Adrenal gland (tissue), 12 donors: ENCODE results near the gene DNAH17. TPM values are rescaled to one million over a fixed set of nuclear protein-coding genes. Genes with fewer than 3 reads are reported as not detected.
"Not testable (repeated sequence)": the region's sequence is repeated elsewhere in the genome, so short reads cannot be mapped to it uniquely, and the experiment has no call there.

ENCODE experiments used
- DNase-seq, 7 donors: peaks; one replicate each; pipeline ENCODE4 v3.0.0-alpha.2; 2019 to 2020
- H3K27ac ChIP-seq, 5 donors: fragments of 200-600 bp; sonication (generic) in 4 of 5; 1 replicate in 3 of 5; 2 replicates in 2 of 5; pipeline versions ENCODE4 v1.5.1 to v1.8.0; 2016 to 2020; ENCODE audit warnings: mild to moderate bottlenecking in 1 of 5
- H3K27me3 ChIP-seq: fragments of 200-600 bp; 2 replicates; pipeline ENCODE4 v1.8.0; 2021
- H3K36me3 ChIP-seq, 2 donors: fragments of 200-600 bp; replicated peaks in 1 of 2; 1 replicate in 1 of 2; 2 replicates in 1 of 2; pipeline versions ENCODE4 v1.5.1 to v1.8.0; 2018 to 2022
- H3K4me1 ChIP-seq, 2 donors: fragments of 200-600 bp; replicated peaks in 1 of 2; 1 replicate in 1 of 2; 2 replicates in 1 of 2; pipeline versions ENCODE4 v1.5.1 to v1.8.0; 2018 to 2021
- H3K4me3 ChIP-seq, 4 donors: fragments of 200-600 bp; sonication (generic) in 3 of 4; one replicate each; pipeline ENCODE4 v1.5.1; 2016 to 2018
- H3K9me3 ChIP-seq, 3 donors: fragments of 200-600 bp; sonication (generic) in 1 of 3; replicated peaks in 1 of 3; 1 replicate in 2 of 3; 2 replicates in 1 of 3; pipeline versions ENCODE4 v1.5.1 to v1.8.0; 2016 to 2021
- POLR2A ChIP-seq, 2 donors: fragments of 450-650 bp; IDR thresholded peaks; one replicate each; pipeline ENCODE4 v1.6.1; 2017; ENCODE audit warnings: antibody characterized with exemption in 2 of 2, mild to moderate bottlenecking in 2 of 2, moderate library complexity in 1 of 2
- WGBS, 4 donors: extraction: QIAGEN DNeasy Blood & Tissue Kit in 2 of 4; methylation state at CpG; one replicate each; pipeline versions ENCODE4 v1.1.5 to v1.1.7; 2013 to 2017; 5-methylcytosine and 5-hydroxymethylcytosine counted together
- intact Hi-C, 2 donors: fragments of 100-400 bp; cut with DNase I; formaldehyde crosslinking; loops; one replicate each; pipeline versions ENCODE4 v1.14.1 to v1.15.0; 2022 to 2023
- polyA plus RNA-seq, 3 donors: library from polyadenylated mRNA; stranded (reverse); fragments of 200-250 nt in 2 of 3; fragments of 350-450 nt in 1 of 3; fragmentation: Illumina TruSeq in 1 of 3; extraction: RNeasy Lipid Tissue Mini Kit (QIAGEN cat#74804) in 1 of 3; gene quantifications; one replicate each; pipeline ENCODE4 v1.2.3, GENCODE V29; 2013 to 2014
- total RNA-seq, 9 donors: library from RNA; depleted of rRNA in 4 of 9; stranded (reverse); fragments of >200 nt in 4 of 9; fragments of 120-200 nt in 1 of 9; fragmentation: NEBNext Ultra II Directional in 1 of 9; extraction: Animal tissue kit (Norgen Biotek cat#: 25700) in 1 of 9; gene quantifications; one replicate each; pipeline versions ENCODE4 v1.1.0 to v1.2.4, GENCODE V29; 2013 to 2023
- TF ChIP-seq, protein P1 (sequence below), 6 experiments: fragments of 450-650 bp in 4 of 6; fragments of 200-600 bp in 2 of 6; sonication (generic) in 1 of 6; IDR thresholded peaks; 1 replicate in 5 of 6; 2 replicates in 1 of 6; pipeline versions ENCODE4 v1.5.1 to v1.8.0; 2016 to 2021; ENCODE audit warnings: antibody characterized with exemption in 6 of 6, mild to moderate bottlenecking in 2 of 6, moderate library complexity in 1 of 6
- donor health status: healthy with polysubstance abuse.
- donor health status: Bipolar disorder and iron deficiency.
- donor health status: DM: yes; HTN: yes; CAD: no.
- donor health status: DM: no; HTN: no; CAD: no.
- donor health status: DM: no; HTN: no; CAD: no.
- donor health status: DM: yes; HTN: yes; CAD: no.

The DNAH17 gene
- total and polyA plus RNA-seq, 12 donors = 0.03 to 1.8 (median 0.22) TPM; not detected in 5

DNA sequence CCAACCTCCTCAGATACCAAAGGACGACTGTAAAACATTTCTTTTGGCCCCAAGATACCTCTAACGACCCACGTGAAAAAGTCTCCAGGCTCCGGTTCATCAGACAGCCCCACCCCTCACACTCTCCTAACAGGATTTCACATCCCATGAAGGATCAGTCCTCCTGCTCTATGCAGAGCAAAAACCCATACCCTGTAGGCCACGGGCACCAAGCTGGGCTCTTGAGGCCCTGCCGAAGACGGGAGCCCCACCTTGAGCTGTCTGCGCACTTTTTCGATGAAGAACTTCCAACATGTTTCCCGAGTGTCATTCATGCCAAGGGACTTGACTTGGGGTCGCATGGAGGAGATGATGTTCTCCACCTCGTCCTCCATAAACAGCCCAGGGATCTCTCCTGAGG lies 108.8 kb downstream of the DNAH17 start:
- H3K9me3 ChIP-seq = no peaks in the 10 kb centered on the region
- TF ChIP-seq, protein P1, sequence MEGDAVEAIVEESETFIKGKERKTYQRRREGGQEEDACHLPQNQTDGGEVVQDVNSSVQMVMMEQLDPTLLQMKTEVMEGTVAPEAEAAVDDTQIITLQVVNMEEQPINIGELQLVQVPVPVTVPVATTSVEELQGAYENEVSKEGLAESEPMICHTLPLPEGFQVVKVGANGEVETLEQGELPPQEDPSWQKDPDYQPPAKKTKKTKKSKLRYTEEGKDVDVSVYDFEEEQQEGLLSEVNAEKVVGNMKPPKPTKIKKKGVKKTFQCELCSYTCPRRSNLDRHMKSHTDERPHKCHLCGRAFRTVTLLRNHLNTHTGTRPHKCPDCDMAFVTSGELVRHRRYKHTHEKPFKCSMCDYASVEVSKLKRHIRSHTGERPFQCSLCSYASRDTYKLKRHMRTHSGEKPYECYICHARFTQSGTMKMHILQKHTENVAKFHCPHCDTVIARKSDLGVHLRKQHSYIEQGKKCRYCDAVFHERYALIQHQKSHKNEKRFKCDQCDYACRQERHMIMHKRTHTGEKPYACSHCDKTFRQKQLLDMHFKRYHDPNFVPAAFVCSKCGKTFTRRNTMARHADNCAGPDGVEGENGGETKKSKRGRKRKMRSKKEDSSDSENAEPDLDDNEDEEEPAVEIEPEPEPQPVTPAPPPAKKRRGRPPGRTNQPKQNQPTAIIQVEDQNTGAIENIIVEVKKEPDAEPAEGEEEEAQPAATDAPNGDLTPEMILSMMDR (IDR thresholded peaks at IDR 0.05) = no peak
- TF ChIP-seq POLR2A (IDR thresholded peaks at IDR 0.05) = no peak
- H3K27me3 ChIP-seq = no peaks in the 10 kb centered on the region
- no peaks in the 10 kb centered on the region for H3K36me3 ChIP-seq
- intact Hi-C loops = no loop called here
- no peak for DNase-seq
- H3K4me1 ChIP-seq = no peaks in the 10 kb centered on the region
- no peak overlapping the region for H3K4me3 ChIP-seq
- no peak overlapping the region for H3K27ac ChIP-seq
- 88 to 93% (median 92%) methylated on average over 12 of the region's 12 CpGs for WGBS, 4 donors

DNA sequence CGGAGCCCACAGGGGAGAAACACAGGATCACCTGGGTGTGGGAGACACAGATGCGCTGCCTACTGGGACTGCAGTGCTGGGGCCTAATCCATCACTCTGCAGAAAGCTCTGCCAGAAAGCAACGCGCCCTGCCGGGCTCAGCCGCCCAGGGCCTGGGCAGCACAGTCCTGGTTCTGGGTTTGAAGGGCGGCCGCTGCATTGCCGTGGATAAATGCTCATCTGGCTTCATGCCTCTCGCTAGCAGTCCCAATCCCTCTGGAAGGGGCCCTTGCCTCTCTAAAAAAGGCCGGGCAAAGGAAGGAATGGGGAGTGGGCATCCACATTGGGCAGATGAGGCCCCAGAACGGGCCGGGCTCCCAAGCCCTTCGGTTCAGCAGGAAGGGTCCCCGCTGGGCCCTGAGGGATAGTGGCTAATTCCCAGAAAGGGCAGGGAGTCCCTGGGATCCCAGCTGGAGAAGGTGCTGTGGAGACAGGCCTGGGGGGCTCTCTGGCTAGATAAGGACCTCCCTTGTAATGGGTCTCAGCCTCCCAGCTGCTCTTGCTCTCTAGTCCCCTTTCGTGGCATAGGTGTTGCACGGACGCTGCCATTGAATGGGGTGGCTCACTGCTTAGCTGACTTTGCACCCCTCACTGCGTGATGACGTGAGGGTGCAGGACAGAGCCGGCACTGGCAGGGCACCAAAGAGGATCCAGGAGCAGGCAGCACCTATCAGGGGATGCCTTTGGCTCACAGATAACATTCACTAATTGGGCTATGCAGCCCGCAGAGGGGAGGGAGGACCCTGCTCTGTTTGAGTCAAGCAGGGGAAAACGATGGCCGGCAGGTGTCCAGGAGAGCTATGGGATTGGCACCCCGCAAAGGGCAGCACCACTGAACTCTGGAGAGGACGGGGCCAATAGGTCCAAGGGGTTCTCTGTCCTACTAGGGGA lies 110.1 kb downstream of the DNAH17 start:
- DNase-seq = no peak
- no peak overlapping the region for H3K27ac ChIP-seq
- TF ChIP-seq, protein P1 (IDR thresholded peaks at IDR 0.05) = no peak
- no peak for TF ChIP-seq POLR2A (IDR thresholded peaks at IDR 0.05)
- no peaks in the 10 kb centered on the region for H3K27me3 ChIP-seq
- no peaks in the 10 kb centered on the region for H3K9me3 ChIP-seq
- no peaks in the 10 kb centered on the region for H3K4me1 ChIP-seq
- no peak overlapping the region for H3K4me3 ChIP-seq
- intact Hi-C loops = no loop called here
- no peaks in the 10 kb centered on the region for H3K36me3 ChIP-seq
- 87 to 92% (median 91%) methylated on average over 18 to 26 of the region's 26 CpGs for WGBS, 4 donors

- H3K27ac ChIP-seq, H3K9me3 ChIP-seq, H3K4me1 ChIP-seq, H3K4me3 ChIP-seq, intact Hi-C loops, H3K36me3 ChIP-seq, H3K27me3 ChIP-seq: not testable (repeated sequence)
- 62 to 69% (median 68%) methylated on average over 8 to 19 of the region's 19 CpGs for WGBS, 4 donors
- DNase-seq = peak in 3 of 7 donors; percentile 42 to 49 (median 45)
Measured at GRCh38 chr17:78466109-78466785, 110.9 kb downstream of the DNAH17 start.

DNA sequence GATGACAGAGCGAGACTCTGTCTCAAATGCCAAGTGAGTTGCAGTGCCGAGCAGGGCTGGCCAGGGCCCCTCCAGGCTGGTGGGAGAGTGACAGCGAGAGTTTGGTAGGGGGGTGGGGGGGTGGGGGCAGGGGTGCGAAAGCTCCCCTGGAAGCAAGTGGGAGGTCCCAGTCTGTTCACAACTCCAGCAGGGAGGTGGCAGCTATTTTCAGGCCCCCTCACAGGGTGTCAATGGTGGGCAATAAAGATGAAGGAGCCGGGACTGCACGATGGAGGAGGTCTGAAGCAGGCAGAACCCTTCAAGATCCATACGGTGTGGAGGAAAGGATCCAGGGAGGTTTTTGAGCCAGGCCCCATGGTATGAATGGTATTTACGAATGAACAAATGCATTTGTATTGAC lies 115.0 kb downstream of the DNAH17 start:
- no peaks in the 10 kb centered on the region for H3K27me3 ChIP-seq
- no peaks in the 10 kb centered on the region for H3K36me3 ChIP-seq
- H3K4me1 ChIP-seq = no peaks in the 10 kb centered on the region
- TF ChIP-seq, protein P1 (IDR thresholded peaks at IDR 0.05) = no peak
- DNase-seq = no peak
- H3K9me3 ChIP-seq = no peaks in the 10 kb centered on the region
- intact Hi-C loops = no loop called here
- WGBS, 4 donors = 69 to 76% (median 71%) methylated on average over 4 to 8 of the region's 8 CpGs
- H3K27ac ChIP-seq = no peak overlapping the region
- no peak overlapping the region for H3K4me3 ChIP-seq
